ENCODE measurements around the gene PDZK1. TPM values are rescaled to one million over a fixed set of nuclear protein-coding genes. Genes with fewer than 3 reads are reported as not detected.

Gene PDZK1
- total RNA-seq, 2 donors from 2014 or later, result 1.3 to 7.4 TPM

DNA sequence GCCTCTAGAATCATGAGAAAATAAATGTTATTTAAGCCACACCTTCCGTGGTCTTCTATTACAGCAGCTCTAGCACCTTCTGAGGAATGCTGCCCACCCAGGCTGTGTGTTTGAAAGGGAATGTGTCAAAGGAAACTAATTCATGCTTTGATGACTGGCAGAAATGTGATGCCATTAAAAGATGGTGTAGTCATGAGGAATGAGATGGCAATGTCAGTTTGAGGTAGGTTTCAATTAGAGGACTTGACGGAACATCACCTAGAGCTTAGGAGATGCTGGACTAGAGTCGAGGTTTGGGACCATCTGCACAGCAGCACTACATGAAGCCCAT lies 10.6 kb downstream of the PDZK1 start:
- TF ChIP-seq, protein P1, sequence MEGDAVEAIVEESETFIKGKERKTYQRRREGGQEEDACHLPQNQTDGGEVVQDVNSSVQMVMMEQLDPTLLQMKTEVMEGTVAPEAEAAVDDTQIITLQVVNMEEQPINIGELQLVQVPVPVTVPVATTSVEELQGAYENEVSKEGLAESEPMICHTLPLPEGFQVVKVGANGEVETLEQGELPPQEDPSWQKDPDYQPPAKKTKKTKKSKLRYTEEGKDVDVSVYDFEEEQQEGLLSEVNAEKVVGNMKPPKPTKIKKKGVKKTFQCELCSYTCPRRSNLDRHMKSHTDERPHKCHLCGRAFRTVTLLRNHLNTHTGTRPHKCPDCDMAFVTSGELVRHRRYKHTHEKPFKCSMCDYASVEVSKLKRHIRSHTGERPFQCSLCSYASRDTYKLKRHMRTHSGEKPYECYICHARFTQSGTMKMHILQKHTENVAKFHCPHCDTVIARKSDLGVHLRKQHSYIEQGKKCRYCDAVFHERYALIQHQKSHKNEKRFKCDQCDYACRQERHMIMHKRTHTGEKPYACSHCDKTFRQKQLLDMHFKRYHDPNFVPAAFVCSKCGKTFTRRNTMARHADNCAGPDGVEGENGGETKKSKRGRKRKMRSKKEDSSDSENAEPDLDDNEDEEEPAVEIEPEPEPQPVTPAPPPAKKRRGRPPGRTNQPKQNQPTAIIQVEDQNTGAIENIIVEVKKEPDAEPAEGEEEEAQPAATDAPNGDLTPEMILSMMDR (IDR thresholded peaks at IDR 0.05), result no peak
- Histone ChIP-seq H3K4me3 (no peak overlapping the region), H3K4me1 (ENCODE audit: control insufficient read depth in 1 of 2, low read depth in 2 of 2) (no peaks in the 10 kb centered on the region), H3K36me3 (no peaks in the 10 kb centered on the region), H3K27ac (no peak overlapping the region), H3K27me3 (replicated peaks; ENCODE audit: insufficient read depth) (no peaks in the 10 kb centered on the region), H3K9me3 (no peaks in the 10 kb centered on the region)
- DNase-seq (ENCODE audit: low spot score) (no peak), ATAC-seq (ENCODE audit: insufficient number of reproducible peaks, low FRiP score, low read depth) (no peak)

DNA sequence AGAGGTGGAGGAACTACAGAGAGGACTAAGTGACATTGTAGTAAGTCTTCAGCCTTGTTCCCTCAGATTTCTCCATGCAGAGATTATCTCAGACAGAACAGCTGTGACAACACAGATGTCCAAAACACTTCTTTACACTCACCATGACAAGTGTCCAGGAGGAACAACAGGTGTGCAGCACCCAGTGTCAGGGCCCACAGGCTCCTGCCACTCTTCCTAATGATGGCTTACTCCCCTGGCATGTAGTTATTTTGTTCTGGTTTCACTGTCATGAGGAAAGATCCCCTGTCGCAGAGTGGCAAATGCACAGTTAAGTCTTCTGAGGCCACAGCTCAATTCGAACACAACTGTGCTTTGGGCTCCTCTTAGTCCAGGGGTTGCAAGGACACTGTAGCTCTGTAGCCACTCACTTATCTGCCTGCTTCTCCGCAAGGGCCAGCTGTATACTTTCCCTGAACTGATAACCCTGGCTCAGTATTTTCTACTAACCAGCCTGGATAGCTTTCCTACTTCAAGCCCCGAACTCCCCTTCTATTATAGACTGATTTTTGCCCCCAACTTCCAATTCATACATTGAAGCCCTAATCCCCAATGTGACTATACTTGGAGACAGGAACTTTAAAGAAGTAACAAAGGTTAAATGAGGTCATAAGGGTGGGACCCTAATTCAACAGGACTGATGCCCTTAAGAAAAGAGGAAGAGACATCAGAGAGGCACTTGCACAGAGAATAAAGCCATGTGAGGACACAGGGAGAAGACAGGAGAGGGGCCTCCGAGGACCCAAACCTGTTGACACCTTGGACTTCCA lies 11.1 kb downstream of the PDZK1 start:
- ATAC-seq (ENCODE audit: insufficient number of reproducible peaks, low FRiP score, low read depth) (no peak), DNase-seq (ENCODE audit: low spot score) (no peak)
- Histone ChIP-seq H3K27ac (no peak overlapping the region), H3K36me3 (no peaks in the 10 kb centered on the region), H3K4me1 (ENCODE audit: control insufficient read depth in 1 of 2, low read depth in 2 of 2) (no peaks in the 10 kb centered on the region), H3K9me3 (no peaks in the 10 kb centered on the region), H3K27me3 (replicated peaks; ENCODE audit: insufficient read depth) (no peaks in the 10 kb centered on the region), H3K4me3 (no peak overlapping the region)
- TF ChIP-seq, protein P1 (IDR thresholded peaks at IDR 0.05), result no peak

DNA sequence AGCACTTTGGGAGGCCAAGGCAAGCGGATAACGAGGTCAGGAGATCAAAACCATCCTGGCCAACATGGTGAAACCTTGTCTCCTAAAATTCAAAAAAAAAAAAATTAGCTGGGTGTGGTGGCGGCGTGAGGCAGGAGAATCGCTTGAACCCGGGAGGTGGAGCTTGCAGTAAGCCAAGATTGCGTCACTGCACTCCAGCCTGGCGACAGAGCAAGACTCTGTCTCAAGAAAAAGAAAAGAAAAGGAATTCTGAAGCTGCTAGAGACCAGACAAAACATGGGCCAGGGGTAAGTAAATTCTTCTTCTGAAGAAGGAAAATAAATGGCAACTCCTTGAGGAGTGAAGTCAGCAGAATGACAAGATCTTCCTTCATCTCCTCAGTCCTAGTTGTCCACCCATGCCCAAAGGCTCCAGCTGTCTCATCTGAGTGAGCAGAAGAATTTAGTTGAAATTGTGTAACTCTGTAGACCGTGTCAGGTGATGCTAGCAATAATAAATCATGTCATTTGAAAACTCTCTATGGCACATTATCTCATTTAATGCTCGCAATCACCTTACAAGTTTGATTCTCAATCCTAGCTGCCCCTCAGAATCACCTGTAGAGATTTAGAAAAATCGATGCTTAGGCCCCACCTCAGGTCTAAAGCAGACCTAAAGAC lies 14.3 kb downstream of the PDZK1 start:
- ATAC-seq (ENCODE audit: insufficient number of reproducible peaks, low FRiP score, low read depth) (no peak), DNase-seq (ENCODE audit: low spot score) (no peak)
- TF ChIP-seq, protein P1 (IDR thresholded peaks at IDR 0.05), result no peak
- H3K9me3 ChIP-seq, result no peaks in the 10 kb centered on the region
- H3K27ac ChIP-seq, result no peak overlapping the region
- H3K36me3 ChIP-seq, result no peaks in the 10 kb centered on the region
- H3K27me3 ChIP-seq (replicated peaks; ENCODE audit: insufficient read depth), result no peaks in the 10 kb centered on the region
- no peak overlapping the region for H3K4me3 ChIP-seq
- H3K4me1 ChIP-seq (ENCODE audit: control insufficient read depth in 1 of 2, low read depth in 2 of 2), result no peaks in the 10 kb centered on the region

DNA sequence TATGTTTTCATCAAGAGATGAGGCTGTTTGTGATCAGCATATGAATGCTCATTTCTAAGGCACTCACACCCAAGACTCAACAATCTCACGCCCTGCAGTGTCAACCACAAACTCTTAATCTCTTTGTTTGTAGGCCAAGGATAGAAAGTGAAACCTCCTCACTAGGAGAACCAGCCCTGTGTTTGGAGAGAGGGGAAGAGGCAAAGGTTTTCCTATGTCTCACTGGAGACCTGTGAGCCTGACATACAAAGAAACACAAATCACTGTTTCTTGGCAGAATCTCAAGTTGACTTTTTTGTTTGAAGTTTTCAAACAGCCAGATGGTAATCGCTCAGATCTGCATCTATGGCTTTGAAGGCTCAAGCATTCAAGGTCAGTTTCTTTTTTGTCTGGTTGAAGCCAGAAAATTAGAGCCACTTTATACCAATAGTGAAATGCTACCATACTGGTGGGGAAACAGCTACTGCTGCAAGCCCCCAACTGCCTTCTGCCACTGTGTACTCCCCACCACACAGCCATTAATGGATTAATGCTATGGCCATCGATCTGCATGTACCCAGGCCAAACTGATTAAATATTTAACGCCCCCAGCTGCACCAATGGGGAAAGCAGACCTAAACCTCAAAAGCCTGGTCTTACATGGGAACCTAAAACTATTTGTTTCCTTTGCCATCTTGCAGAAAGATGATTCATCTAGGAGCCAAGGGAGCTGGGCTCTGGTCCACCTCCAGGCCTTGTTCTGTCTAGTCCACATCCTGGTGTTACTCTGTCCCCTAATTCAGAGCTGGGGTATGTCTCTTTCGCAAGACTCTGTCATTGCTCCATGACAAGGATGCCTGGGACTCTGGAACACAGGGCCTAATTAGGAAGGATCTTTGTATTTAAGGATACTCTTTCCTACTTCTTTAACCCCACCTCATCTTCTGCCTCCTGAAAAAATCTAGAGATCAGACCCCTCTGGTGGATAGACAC lies 16.3 kb downstream of the PDZK1 start:
- no peak overlapping the region for H3K27ac ChIP-seq
- H3K9me3 ChIP-seq, result no peaks in the 10 kb centered on the region
- ATAC-seq (ENCODE audit: insufficient number of reproducible peaks, low FRiP score, low read depth) (no peak), DNase-seq (ENCODE audit: low spot score) (no peak)
- no peaks in the 10 kb centered on the region for H3K27me3 ChIP-seq (replicated peaks; ENCODE audit: insufficient read depth)
- no peak overlapping the region for H3K4me3 ChIP-seq
- H3K36me3 ChIP-seq, result no peaks in the 10 kb centered on the region
- no peaks in the 10 kb centered on the region for H3K4me1 ChIP-seq (ENCODE audit: control insufficient read depth in 1 of 2, low read depth in 2 of 2)
- TF ChIP-seq, protein P1 (IDR thresholded peaks at IDR 0.05), result no peak

DNA sequence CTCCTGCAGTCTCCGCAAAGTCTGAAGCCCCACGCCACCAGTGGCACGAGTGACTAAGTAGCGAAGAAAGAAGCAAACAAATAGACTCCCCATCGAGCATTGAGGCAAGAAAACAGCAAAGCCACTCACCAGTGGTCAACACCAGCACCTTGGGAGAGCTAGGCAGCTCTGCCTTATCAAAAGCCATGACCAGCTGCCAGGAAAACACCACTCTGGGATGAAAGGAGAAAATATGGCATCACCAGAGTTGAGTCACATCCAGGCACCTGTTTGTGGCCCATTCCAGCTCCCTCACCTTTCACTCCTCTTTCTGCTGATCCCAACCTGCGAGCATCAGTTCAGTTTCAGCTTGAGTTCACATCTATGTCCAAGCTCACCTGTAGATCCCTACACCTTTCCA lies 17.2 kb downstream of the PDZK1 start:
- Histone ChIP-seq H3K4me1 (ENCODE audit: control insufficient read depth in 1 of 2, low read depth in 2 of 2) (no peaks in the 10 kb centered on the region), H3K27me3 (replicated peaks; ENCODE audit: insufficient read depth) (no peaks in the 10 kb centered on the region), H3K36me3 (no peaks in the 10 kb centered on the region), H3K9me3 (no peaks in the 10 kb centered on the region), H3K4me3 (no peak overlapping the region), H3K27ac (no peak overlapping the region)
- ATAC-seq (ENCODE audit: insufficient number of reproducible peaks, low FRiP score, low read depth) (no peak), DNase-seq (ENCODE audit: low spot score) (no peak)
- TF ChIP-seq, protein P1 (IDR thresholded peaks at IDR 0.05), result no peak
